WERI-Rb-1 (cell line): ENCODE data around the gene TRIM62.

ENCODE experiments used
- DNase-seq: peaks from one replicate; pipeline ENCODE4 v3.0.0-alpha.2; 2020
- H3K27ac ChIP-seq: fragments of 250-450 bp; sonication (Bioruptor Pico); 2 replicates; pipeline ENCODE4 v1.5.1; 2020; ENCODE audit warnings: mild to moderate bottlenecking, moderate library complexity
- H3K27me3 ChIP-seq: fragments of 250-450 bp; sonication (Bioruptor Pico); 2 replicates; pipeline ENCODE4 v1.5.1; 2021; ENCODE audit warnings: mild to moderate bottlenecking, low read depth, moderate library complexity; ENCODE audit not compliant: insufficient read depth, severe bottlenecking
- H3K36me3 ChIP-seq: fragments of 250-450 bp; sonication (Bioruptor Pico); 2 replicates; pipeline ENCODE4 v1.5.1; 2020; ENCODE audit warnings: mild to moderate bottlenecking, moderate library complexity
- H3K4me3 ChIP-seq: 2 replicates; pipeline ENCODE4 v1.5.1; 2011; ENCODE audit warnings: low read depth, mild to moderate bottlenecking, control low read depth, low read length
- H3K9me3 ChIP-seq: fragments of 250-450 bp; sonication (Bioruptor Pico); 2 replicates; pipeline ENCODE4 v1.5.1; 2021; ENCODE audit warnings: mild to moderate bottlenecking, moderate library complexity; ENCODE audit not compliant: severe bottlenecking
- CTCF ChIP-seq: IDR thresholded peaks from 2 replicates; pipeline ENCODE4 v1.5.1; 2011; ENCODE audit warnings: low read depth, mild to moderate bottlenecking, control low read depth, inconsistent platforms, low read length

Gene TRIM62

GRCh38 chr1:33168556-33169289, 13.1 kb downstream of the TRIM62 start:
- no peak overlapping the region for H3K27ac ChIP-seq
- H3K4me3 ChIP-seq: no peak overlapping the region
- DNase-seq: no peak
- TF ChIP-seq CTCF: 0 out of 2 replicates have a peak, but pooled peaks have one; percentile 9
- no peaks in the 10 kb centered on the region for H3K9me3 ChIP-seq
- peaks cover 40% of the 10 kb centered on the region for H3K36me3 ChIP-seq
- H3K27me3 ChIP-seq: no peaks in the 10 kb centered on the region

GRCh38 chr1:33167650-33168447, 14.0 kb downstream of the TRIM62 start:
- H3K36me3 ChIP-seq: peaks cover 41% of the 10 kb centered on the region
- no peaks in the 10 kb centered on the region for H3K9me3 ChIP-seq

GRCh38 chr1:33165809-33166208, 16.0 kb downstream of the TRIM62 start:
- no peak for TF ChIP-seq CTCF
- H3K27ac ChIP-seq: no peak overlapping the region
- no peaks in the 10 kb centered on the region for H3K9me3 ChIP-seq
- H3K36me3 ChIP-seq: peaks cover 41% of the 10 kb centered on the region
- H3K27me3 ChIP-seq: no peaks in the 10 kb centered on the region
- no peak overlapping the region for H3K4me3 ChIP-seq
- DNase-seq: no peak

More at GRCh38 chr1:33167650-33168447, 14.0 kb downstream of the TRIM62 start:
- DNase-seq: no peak
- Histone ChIP-seq H3K27ac (no peak overlapping the region), H3K27me3 (no peaks in the 10 kb centered on the region), H3K4me3 (no peak overlapping the region)
- no peak for TF ChIP-seq CTCF

GRCh38 chr1:33165209-33165608, 16.6 kb downstream of the TRIM62 start:
- Histone ChIP-seq H3K36me3 (peaks cover 38% of the 10 kb centered on the region), H3K27me3 (no peaks in the 10 kb centered on the region), H3K27ac (no peak overlapping the region), H3K9me3 (no peaks in the 10 kb centered on the region), H3K4me3 (no peak overlapping the region)
- no peak for DNase-seq
- no peak for TF ChIP-seq CTCF

GRCh38 chr1:33163621-33164519, 18.0 kb downstream of the TRIM62 start:
- no peaks in the 10 kb centered on the region for H3K27me3 ChIP-seq
- no peak for TF ChIP-seq CTCF
- H3K9me3 ChIP-seq: no peaks in the 10 kb centered on the region
- no peak overlapping the region for H3K27ac ChIP-seq
- H3K4me3 ChIP-seq: no peak overlapping the region
- DNase-seq: no peak
- peaks cover 44% of the 10 kb centered on the region for H3K36me3 ChIP-seq
